Measurements from ENCODE around the gene GBA2.

Gene GBA2

GRCh38 chr9:35741740-35742139 lies 7.3 kb downstream of the GBA2 start:
- no peak for FAIRE-seq
- DNase-seq (ENCODE audit: insufficient read length, low spot score) = no peak

- FAIRE-seq = no peak
- DNase-seq (ENCODE audit: insufficient read length, low spot score) = no peak
Measured at GRCh38 chr9:35740243-35740642, 8.8 kb downstream of the GBA2 start.

- FAIRE-seq (no peak), DNase-seq (ENCODE audit: insufficient read length, low spot score) (no peak)
Measured at GRCh38 chr9:35738924-35739323, 10.1 kb downstream of the GBA2 start.

- FAIRE-seq (no peak), DNase-seq (ENCODE audit: insufficient read length, low spot score) (no peak)
Measured at GRCh38 chr9:35738186-35738585, 10.8 kb downstream of the GBA2 start.

- FAIRE-seq (no peak), DNase-seq (ENCODE audit: insufficient read length, low spot score) (no peak)
Measured at GRCh38 chr9:35737143-35737542, 11.9 kb downstream of the GBA2 start.

- peak; percentile 42 for DNase-seq (ENCODE audit: insufficient read length, low spot score)
- no peak for FAIRE-seq
Measured at GRCh38 chr9:35736201-35736633, 12.8 kb downstream of the GBA2 start.

GRCh38 chr9:35734096-35734495 lies 14.9 kb downstream of the GBA2 start:
- no peak for FAIRE-seq
- DNase-seq (ENCODE audit: insufficient read length, low spot score) = no peak

- peak; percentile 35 for DNase-seq (ENCODE audit: insufficient read length, low spot score)
- FAIRE-seq = no peak
Measured at GRCh38 chr9:35732800-35733541, 16.1 kb downstream of the GBA2 start.

- no peak for FAIRE-seq
- DNase-seq (ENCODE audit: insufficient read length, low spot score) = peak; percentile 84
Measured at GRCh38 chr9:35732185-35732799, 16.7 kb downstream of the GBA2 start, which contains the start of the genes CREB3 and TLN1. TSS of gene CREB3 (plus strand) at chr9:35732666. CDS start at chr9:35732773, 107 bp downstream. TSS of gene TLN1 (minus strand) at chr9:35732195. CDS start at chr9:35725694, 6,501 bp downstream.

GRCh38 chr9:35731415-35732184 lies 17.4 kb downstream of the GBA2 start:
- DNase-seq (ENCODE audit: insufficient read length, low spot score) = no peak
- FAIRE-seq = no peak

- DNase-seq (ENCODE audit: insufficient read length, low spot score) (no peak), FAIRE-seq (no peak)
Measured at GRCh38 chr9:35730486-35730854, 18.6 kb downstream of the GBA2 start.

- FAIRE-seq (no peak), DNase-seq (ENCODE audit: insufficient read length, low spot score) (peak; percentile 63)
Measured at GRCh38 chr9:35729700-35730485, 19.1 kb downstream of the GBA2 start.

- no peak for FAIRE-seq
- DNase-seq (ENCODE audit: insufficient read length, low spot score) = no peak
Measured at GRCh38 chr9:35729101-35729500, 19.9 kb downstream of the GBA2 start.

GRCh38 chr9:35728041-35728971 lies 20.7 kb downstream of the GBA2 start:
- DNase-seq (ENCODE audit: insufficient read length, low spot score) = peak; percentile 53
- FAIRE-seq = no peak

- no peak for DNase-seq (ENCODE audit: insufficient read length, low spot score)
- no peak for FAIRE-seq
Measured at GRCh38 chr9:35727676-35728040, 21.4 kb downstream of the GBA2 start.

- no peak for FAIRE-seq
Measured at GRCh38 chr9:35726931-35727330, 22.1 kb downstream of the GBA2 start.

GRCh38 chr9:35725362-35725761 lies 23.7 kb downstream of the GBA2 start:
- FAIRE-seq (no peak), DNase-seq (ENCODE audit: insufficient read length, low spot score) (no peak)

More at GRCh38 chr9:35726931-35727330, 22.1 kb downstream of the GBA2 start:
- DNase-seq (ENCODE audit: insufficient read length, low spot score) = no peak

- no peak for DNase-seq (ENCODE audit: insufficient read length, low spot score)
Measured at GRCh38 chr9:35723908-35724307, 25.1 kb downstream of the GBA2 start.

GRCh38 chr9:35723426-35723825 lies 25.6 kb downstream of the GBA2 start:
- no peak for FAIRE-seq
- DNase-seq (ENCODE audit: insufficient read length, low spot score) = no peak

More at GRCh38 chr9:35723908-35724307, 25.1 kb downstream of the GBA2 start:
- FAIRE-seq = no peak

- FAIRE-seq = no peak
- no peak for DNase-seq (ENCODE audit: insufficient read length, low spot score)
Measured at GRCh38 chr9:35719546-35719945, 29.5 kb downstream of the GBA2 start.

All from HTR-8/SVneo (cell line).